HepG2 (cell line): Measurements from ENCODE around the gene CCDC57. TPM values are rescaled to one million over a fixed set of nuclear protein-coding genes. Genes with fewer than 3 reads are reported as not detected.

Source experiments
- ARID2 ChIP-seq: sonication (generic); formaldehyde crosslinking; IDR thresholded peaks from 2 replicates; pipeline ENCODE4 v1.8.1; 2022; ENCODE audit warnings: mild to moderate bottlenecking, missing genetic modification reagents, borderline replicate concordance
- EEA1 ChIP-seq: sonication (generic); formaldehyde crosslinking; IDR thresholded peaks from 2 replicates; pipeline ENCODE4 v1.5.1; 2020; ENCODE audit warnings: mild to moderate bottlenecking, missing genetic modification reagents, borderline replicate concordance
- GFI1 ChIP-seq: sonication (generic); formaldehyde crosslinking; IDR thresholded peaks from 2 replicates; pipeline ENCODE4 v1.5.0; 2020; ENCODE audit warnings: missing genetic modification reagents, mild to moderate bottlenecking, borderline replicate concordance
- GPBP1L1 ChIP-seq: sonication (generic); formaldehyde crosslinking; IDR thresholded peaks from 2 replicates; pipeline ENCODE4 v1.5.0; 2020; ENCODE audit warnings: mild to moderate bottlenecking, missing genetic modification reagents
- HES4 ChIP-seq: sonication (generic); formaldehyde crosslinking; IDR thresholded peaks from 2 replicates; pipeline ENCODE4 v1.9.0; 2021; ENCODE audit warnings: mild to moderate bottlenecking, missing genetic modification reagents, borderline replicate concordance
- HINFP ChIP-seq: sonication (generic); formaldehyde crosslinking; IDR thresholded peaks from 2 replicates; pipeline ENCODE4 v1.4.0; 2020; ENCODE audit warnings: low read depth, mild to moderate bottlenecking, missing genetic modification reagents
- JDP2 ChIP-seq: sonication (generic); formaldehyde crosslinking; IDR thresholded peaks from 2 replicates; pipeline ENCODE4 v1.8.1; 2022; ENCODE audit warnings: missing genetic modification reagents, borderline replicate concordance
- NFE2 ChIP-seq: sonication (generic); formaldehyde crosslinking; IDR thresholded peaks from 2 replicates; pipeline ENCODE4 v1.4.0; 2020; ENCODE audit warnings: missing genetic modification reagents
- PCBP1 ChIP-seq: fragments of 200-400 bp; formaldehyde crosslinking; IDR thresholded peaks from 2 replicates; pipeline ENCODE4 v1.6.1; 2017; ENCODE audit warnings: mild to moderate bottlenecking, low read depth, low read length, borderline replicate concordance
- PHF5A ChIP-seq: IDR thresholded peaks from one replicate; pipeline ENCODE4 v1.6.1; 2018; ENCODE audit warnings: low read depth, missing genetic modification reagents; ENCODE audit not compliant: unreplicated experiment
- PLRG1 ChIP-seq: fragments of 450-650 bp; conservative IDR thresholded peaks from 2 replicates; pipeline ENCODE4 v1.6.1; 2016
- RXRA ChIP-seq: sonication (generic); formaldehyde crosslinking; IDR thresholded peaks from 2 replicates; pipeline ENCODE4 v1.5.1; 2020; ENCODE audit warnings: missing genetic modification reagents
- SMAD9 ChIP-seq: sonication (generic); formaldehyde crosslinking; IDR thresholded peaks from 2 replicates; pipeline ENCODE4 v1.5.1; 2020; ENCODE audit warnings: mild to moderate bottlenecking, missing genetic modification reagents
- TCF7 ChIP-seq: sonication (generic); IDR thresholded peaks from 2 replicates; pipeline ENCODE4 v1.6.1; 2016; ENCODE audit warnings: antibody characterized with exemption, low read depth
- TMF1 ChIP-seq: sonication (generic); formaldehyde crosslinking; IDR thresholded peaks from 2 replicates; pipeline ENCODE4 v1.8.1; 2022; ENCODE audit warnings: low read depth, missing genetic modification reagents
- ZFYVE20 ChIP-seq: sonication (generic); formaldehyde crosslinking; IDR thresholded peaks from 2 replicates; pipeline ENCODE4 v1.8.0; 2023; ENCODE audit warnings: low read depth, mild to moderate bottlenecking, moderate library complexity, missing genetic modification reagents, borderline replicate concordance
- ZKSCAN5 ChIP-seq: sonication (generic); formaldehyde crosslinking; IDR thresholded peaks from 2 replicates; pipeline ENCODE4 v1.5.1; 2020; ENCODE audit warnings: mild to moderate bottlenecking, missing genetic modification reagents
- ZNF256 ChIP-seq: sonication (generic); formaldehyde crosslinking; conservative IDR thresholded peaks from 2 replicates; pipeline ENCODE4 v1.4.0; 2020; ENCODE audit warnings: missing genetic modification reagents
- ZNF263 ChIP-seq: sonication (generic); formaldehyde crosslinking; IDR thresholded peaks from 2 replicates; pipeline ENCODE4 v1.4.0; 2020; ENCODE audit warnings: missing genetic modification reagents
- ZNF776 ChIP-seq: sonication (generic); formaldehyde crosslinking; IDR thresholded peaks from 2 replicates; pipeline ENCODE4 v1.4.0; 2020; ENCODE audit warnings: mild to moderate bottlenecking, missing genetic modification reagents
- ZNF879 ChIP-seq: sonication (generic); formaldehyde crosslinking; IDR thresholded peaks from 2 replicates; pipeline ENCODE4 v1.8.1; 2023; ENCODE audit warnings: missing genetic modification reagents
- ZSCAN31 ChIP-seq: sonication (generic); formaldehyde crosslinking; IDR thresholded peaks from 2 replicates; pipeline ENCODE4 v1.5.0; 2020; ENCODE audit warnings: low read depth, mild to moderate bottlenecking, missing genetic modification reagents
- polyA plus RNA-seq, 8 experiments: library from polyadenylated mRNA; depleted of rRNA in 3 of 8; stranded (reverse) in 7 of 8; unstranded in 1 of 8; fragments of >200 nt; fragmentation: Illumina TruSeq in 4 of 8; extraction: Trizol in 4 of 8; gene quantifications; 2 replicates each; pipeline versions ENCODE4 v1.2.1 to v1.2.3, GENCODE V29; 2011 to 2016; ENCODE audit warnings: low read depth in 4 of 8, missing spikeins in 1 of 8, mixed read lengths in 1 of 8; ENCODE audit not compliant: insufficient read depth in 1 of 8
- total RNA-seq, 5 experiments: library from RNA; depleted of rRNA; stranded (reverse); fragments of >200 nt; fragmentation: Illumina TruSeq; extraction: Trizol; gene quantifications; 2 replicates each; pipeline ENCODE4 v1.2.3, GENCODE V29; 2016; ENCODE audit warnings: low read depth in 1 of 5
- TF ChIP-seq, protein P1 (sequence below): sonication (generic); formaldehyde crosslinking; IDR thresholded peaks from 2 replicates; pipeline ENCODE4 v1.9.0; 2021; ENCODE audit warnings: missing genetic modification reagents, mild to moderate bottlenecking, borderline replicate concordance
- TF ChIP-seq, protein P2 (sequence below): sonication (generic); formaldehyde crosslinking; IDR thresholded peaks from 2 replicates; pipeline ENCODE4 v1.4.0; 2020; ENCODE audit warnings: mild to moderate bottlenecking, missing genetic modification reagents

The CCDC57 gene
- total and polyA plus RNA-seq, 2 of the 13 experiments (the other 11 are each of a cell fraction or from before 2014, with no cell fraction given): 59.3 to 59.9 TPM

DNA sequence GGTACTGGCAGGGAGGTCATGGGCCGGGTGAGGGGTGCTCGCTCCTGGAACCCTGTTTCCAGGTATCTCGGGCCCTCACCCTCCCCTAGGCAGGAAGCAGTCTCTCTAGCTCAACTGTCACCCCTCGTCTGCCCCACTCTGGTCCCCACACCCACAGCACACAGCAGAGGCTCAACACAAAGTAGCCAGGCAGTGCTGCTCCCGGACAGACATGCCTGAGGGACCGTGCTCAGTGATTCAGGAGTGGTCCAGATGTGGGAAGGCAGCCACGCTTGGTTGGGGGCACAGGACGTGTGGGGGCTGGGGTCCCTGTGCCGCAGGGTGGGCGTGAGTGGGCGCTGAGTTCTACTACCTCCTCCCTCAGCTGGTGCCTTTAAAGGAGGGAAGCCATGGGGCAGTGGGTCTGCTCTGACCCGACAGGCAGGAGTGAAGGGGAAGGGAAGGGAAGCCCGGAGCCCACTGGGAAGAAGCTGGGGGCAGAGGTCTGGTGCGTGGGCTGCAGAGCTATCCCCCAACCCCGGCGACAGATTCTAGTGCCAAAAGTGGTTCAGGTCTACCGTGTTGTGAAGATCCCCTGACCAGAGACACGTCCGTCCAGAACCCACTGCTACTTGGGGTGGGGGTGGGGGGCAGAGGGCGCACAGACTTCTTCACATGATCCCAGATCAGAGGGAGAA, 28.0 kb upstream of the CCDC57 start (continued):
- TF ChIP-seq EEA1 (CRISPR knock-in tag) (0 out of 2 replicates have a peak, but pooled peaks have one; percentile 15), HES4 (CRISPR knock-in tag) (no peak), SMAD9 (CRISPR knock-in tag) (no peak), NFE2 (CRISPR knock-in tag) (no peak), JDP2 (CRISPR knock-in tag) (no peak), HINFP (CRISPR knock-in tag) (peak; percentile 52), PLRG1 (no peak), TCF7 (no peak), RXRA (no peak), ZSCAN31 (peak; percentile 72), ZNF776 (0 out of 2 replicates have a peak, but pooled peaks have one; percentile 58), ARID2 (CRISPR knock-in tag) (0 out of 2 replicates have a peak, but pooled peaks have one; percentile 5), ZKSCAN5 (CRISPR knock-in tag) (peak; percentile 66), GFI1 (peak; percentile 77), TMF1 (CRISPR knock-in tag) (no peak), PCBP1 (peak; percentile 57; the same call in 1 of the 2 replicates), ZNF879 (peak; percentile 33; the same call in 1 of the 2 replicates), PHF5A (CRISPR knock-in tag) (peak; percentile 92), ZNF263 (CRISPR knock-in tag) (no peak), GPBP1L1 (CRISPR knock-in tag) (no peak), ZFYVE20 (CRISPR knock-in tag) (no peak), ZNF256 (no peak)
- TF ChIP-seq, protein P1, sequence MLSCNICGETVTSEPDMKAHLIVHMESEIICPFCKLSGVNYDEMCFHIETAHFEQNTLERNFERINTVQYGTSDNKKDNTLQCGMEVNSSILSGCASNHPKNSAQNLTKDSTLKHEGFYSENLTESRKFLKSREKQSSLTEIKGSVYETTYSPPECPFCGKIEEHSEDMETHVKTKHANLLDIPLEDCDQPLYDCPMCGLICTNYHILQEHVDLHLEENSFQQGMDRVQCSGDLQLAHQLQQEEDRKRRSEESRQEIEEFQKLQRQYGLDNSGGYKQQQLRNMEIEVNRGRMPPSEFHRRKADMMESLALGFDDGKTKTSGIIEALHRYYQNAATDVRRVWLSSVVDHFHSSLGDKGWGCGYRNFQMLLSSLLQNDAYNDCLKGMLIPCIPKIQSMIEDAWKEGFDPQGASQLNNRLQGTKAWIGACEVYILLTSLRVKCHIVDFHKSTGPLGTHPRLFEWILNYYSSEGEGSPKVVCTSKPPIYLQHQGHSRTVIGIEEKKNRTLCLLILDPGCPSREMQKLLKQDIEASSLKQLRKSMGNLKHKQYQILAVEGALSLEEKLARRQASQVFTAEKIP (CRISPR knock-in tag): no peak
- TF ChIP-seq, protein P2, sequence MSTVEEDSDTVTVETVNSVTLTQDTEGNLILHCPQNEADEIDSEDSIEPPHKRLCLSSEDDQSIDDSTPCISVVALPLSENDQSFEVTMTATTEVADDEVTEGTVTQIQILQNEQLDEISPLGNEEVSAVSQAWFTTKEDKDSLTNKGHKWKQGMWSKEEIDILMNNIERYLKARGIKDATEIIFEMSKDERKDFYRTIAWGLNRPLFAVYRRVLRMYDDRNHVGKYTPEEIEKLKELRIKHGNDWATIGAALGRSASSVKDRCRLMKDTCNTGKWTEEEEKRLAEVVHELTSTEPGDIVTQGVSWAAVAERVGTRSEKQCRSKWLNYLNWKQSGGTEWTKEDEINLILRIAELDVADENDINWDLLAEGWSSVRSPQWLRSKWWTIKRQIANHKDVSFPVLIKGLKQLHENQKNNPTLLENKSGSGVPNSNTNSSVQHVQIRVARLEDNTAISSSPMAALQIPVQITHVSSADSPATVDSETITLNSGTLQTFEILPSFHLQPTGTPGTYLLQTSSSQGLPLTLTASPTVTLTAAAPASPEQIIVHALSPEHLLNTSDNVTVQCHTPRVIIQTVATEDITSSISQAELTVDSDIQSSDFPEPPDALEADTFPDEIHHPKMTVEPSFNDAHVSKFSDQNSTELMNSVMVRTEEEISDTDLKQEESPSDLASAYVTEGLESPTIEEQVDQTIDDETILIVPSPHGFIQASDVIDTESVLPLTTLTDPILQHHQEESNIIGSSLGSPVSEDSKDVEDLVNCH (CRISPR knock-in tag): peak; percentile 41; the same call in 1 of the 2 replicates
